ENCODE measurements around the gene LYRM4.

The LYRM4 gene

DNA sequence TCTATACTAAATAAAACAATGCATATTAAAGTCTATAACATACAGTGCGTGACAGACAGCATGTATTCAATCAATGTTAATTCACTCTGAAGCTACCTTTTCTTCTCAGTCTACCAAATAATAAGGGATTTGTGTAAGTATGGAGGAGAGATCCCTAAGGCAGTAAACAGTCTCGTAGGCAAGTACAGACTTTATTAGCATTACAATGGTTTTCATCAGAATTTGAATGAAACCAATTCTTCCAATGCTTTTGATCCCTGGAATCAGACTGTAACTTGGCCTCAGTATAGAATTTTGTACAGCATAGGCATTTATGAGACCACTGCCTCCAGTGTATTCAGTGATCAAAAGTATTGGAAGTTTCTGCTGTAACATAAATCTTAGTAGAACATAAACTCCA, 19.5 kb downstream of the LYRM4 start:
- no peak for DNase-seq

DNA sequence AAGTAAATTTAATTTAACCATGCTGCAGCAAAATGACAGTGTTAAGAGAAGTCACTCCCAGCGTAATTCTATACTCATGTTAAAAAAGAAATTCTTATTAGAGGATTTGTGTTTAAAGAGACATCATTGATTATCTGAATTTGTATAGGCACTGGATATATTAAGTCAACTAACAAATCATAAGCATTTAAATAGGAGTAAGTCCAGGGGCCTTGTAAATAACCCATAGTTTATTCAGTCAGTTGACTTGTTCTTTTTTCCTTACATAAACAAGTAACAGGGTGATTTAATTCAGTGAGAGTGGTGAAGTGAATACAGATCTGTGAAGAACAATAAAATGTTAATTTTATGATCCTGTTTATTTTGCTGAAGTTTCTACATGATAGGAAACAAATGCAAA, 22.4 kb downstream of the LYRM4 start:
- no peak for DNase-seq

- no peak for DNase-seq
These were observed 22.9 kb downstream of the LYRM4 start for GRCh38 chr6:5237805-5238204.

DNA sequence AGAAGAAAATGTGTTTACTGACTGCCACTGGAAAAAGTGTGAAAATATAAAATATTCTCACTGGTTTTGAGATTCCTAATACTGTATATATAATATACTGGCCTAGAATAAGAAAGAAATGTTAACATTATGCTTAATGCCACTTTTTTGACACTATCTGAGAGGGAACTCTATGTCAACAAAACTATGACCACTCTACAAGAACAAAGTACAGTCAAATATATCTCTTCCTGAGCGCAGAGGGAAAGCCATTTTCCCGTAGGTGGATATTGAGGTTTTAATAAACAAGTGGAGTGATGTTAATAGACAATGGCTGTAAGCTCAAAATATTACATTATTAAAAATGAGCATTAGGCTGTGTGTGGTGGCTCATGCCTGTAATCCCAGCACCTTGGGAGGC, 24.9 kb downstream of the LYRM4 start:
- DNase-seq, result no peak

DNA sequence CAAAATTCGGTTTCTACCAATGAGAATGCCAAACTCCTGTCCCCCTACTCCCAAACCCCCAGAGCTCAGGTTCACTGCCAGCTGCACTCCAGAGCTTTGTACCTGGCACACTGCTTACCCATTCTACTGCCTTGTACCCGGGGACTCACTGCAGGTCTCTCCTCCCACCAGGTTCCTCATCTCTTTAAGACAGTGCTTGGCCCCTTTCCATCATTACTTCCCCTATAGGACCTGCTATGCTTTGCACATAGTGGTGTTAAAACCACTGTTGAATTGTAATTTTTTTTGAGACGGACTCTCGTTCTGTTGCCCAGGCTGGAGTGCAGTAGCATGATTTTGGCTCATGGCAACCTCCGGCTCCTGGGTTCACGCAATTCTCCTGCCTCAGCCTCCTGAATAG, 25.9 kb downstream of the LYRM4 start:
- no peak for DNase-seq

GRCh38 chr6:5231289-5231688, 29.5 kb downstream of the LYRM4 start:
- no peak for DNase-seq

GRCh38 chr6:5230081-5230480, 30.7 kb downstream of the LYRM4 start:
- no peak for DNase-seq

DNA sequence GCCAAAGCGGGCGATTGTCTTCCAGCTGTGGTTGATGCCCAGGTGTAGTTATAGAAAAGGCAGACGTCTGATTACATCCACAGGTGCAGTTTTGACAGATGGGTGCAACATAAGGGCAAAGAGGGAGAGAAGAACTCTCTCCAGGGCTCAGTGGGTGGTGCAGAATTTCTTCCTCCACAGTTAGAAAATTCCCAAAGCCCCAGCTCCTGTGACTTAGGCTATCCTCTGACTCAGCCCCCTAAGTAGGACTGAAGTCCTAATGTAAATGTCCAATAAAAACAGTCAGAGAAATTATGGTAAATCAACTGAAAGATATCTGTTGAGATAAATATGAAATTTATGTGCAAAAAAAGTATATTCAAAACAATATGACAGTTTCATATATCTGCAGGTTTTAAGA, 31.4 kb downstream of the LYRM4 start:
- no peak for DNase-seq

- no peak for DNase-seq
These were observed 37.4 kb downstream of the LYRM4 start for GRCh38 chr6:5223309-5223708.

- DNase-seq, result no peak
These were observed 40.3 kb downstream of the LYRM4 start for GRCh38 chr6:5220443-5220842.

DNA sequence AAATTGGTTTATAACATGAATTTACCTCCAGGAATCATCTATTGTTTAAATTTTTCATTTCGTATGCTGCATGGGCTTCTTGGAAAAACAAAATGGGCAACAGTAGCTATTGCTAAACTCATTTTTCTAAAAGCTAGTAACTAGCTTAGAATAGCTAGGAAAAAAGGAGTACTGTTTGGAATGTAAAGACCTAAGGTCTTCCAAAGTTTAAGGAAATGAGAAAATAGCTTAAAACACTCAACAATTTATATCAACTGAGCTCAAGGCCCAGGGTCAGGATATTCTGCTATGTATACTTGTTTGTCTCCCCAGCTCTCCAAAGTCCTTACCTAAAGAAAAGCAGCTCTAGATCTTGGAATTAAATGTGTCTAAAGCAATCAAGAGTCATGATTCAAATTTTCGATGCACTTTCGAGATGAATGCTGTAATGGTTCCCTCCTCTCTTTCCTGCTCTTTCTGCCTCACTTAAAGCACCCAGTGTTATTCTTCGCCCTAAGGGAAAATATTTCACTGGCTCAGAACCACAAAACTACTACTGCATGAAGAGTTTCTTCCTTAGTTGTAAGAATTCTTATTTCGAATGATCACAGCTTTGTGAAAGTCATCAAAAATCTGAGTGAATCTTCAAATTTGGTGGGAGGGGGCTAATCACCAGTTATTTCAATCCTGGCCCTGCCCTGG, 41.6 kb downstream of the LYRM4 start:
- no peak for DNase-seq

- no peak for DNase-seq
These were observed 43.4 kb downstream of the LYRM4 start for GRCh38 chr6:5217356-5217755.

GRCh38 chr6:5215799-5216198, 45.0 kb downstream of the LYRM4 start:
- DNase-seq, result no peak

DNA sequence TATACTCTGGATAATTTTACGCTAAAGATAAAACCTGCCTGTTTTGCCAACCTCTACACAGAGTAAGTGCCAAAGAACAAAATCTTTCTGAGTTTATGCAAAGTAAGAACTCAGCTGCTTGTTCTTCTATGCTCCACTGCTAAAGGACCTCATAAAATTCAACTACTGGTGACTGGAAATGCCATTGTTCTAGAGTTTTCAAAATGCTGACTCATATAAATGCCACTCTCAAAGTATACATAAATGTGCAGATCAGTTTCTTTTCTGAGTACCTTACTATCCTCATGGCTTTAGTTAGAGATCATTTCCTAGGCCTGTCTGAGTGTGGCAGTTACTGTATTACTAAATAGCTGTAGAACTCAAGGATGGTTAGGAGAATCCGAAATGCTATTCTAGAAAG, 45.6 kb downstream of the LYRM4 start:
- no peak for DNase-seq

DNA sequence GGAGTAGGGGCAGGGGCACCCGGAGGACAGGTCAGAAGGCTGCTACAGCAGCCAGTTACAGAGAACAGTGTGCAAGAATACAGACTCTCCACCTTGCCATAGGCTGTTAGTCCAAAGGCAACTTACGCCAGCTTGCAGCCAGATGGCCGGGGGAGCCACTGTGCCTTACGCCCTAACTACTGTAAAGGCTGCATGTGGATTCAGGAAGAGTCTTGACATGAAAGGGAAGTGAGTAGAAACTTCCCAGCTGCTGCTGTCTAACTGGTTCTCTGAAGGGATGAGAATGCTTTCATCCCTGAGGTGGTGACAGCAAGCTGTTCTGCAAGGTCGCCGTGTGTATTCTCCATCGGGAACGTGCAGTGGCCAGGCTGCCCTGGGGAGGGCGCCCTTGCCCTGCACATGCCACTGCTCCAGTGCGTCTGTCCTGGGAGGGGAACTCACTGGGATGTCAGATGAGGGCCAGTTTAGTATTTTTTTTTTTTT, 46.1 kb downstream of the LYRM4 start:
- DNase-seq, result no peak

DNA sequence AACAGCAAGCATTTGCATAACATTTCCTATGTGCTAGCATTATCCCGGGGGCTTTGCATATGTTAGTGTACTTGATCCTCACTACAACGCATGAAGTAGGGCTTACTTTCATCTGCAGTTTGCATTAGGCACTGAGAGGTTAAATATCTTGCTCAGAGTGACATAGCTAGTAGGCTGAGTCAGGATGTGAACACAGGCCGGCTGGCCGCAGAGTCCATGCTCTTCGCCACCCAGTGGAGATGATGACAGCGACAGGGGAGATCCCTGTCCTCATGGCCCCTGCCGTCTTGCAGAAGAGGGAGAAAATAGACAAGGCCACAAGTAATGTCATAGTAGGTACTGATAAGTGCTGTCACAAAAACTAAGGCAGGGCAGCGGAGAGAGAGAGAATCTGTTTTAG, 46.9 kb downstream of the LYRM4 start:
- DNase-seq, result no peak

GRCh38 chr6:5211492-5211891, 49.3 kb downstream of the LYRM4 start:
- DNase-seq, result no peak

- DNase-seq, result no peak
These were observed 52.2 kb downstream of the LYRM4 start for GRCh38 chr6:5208471-5208971.

DNA sequence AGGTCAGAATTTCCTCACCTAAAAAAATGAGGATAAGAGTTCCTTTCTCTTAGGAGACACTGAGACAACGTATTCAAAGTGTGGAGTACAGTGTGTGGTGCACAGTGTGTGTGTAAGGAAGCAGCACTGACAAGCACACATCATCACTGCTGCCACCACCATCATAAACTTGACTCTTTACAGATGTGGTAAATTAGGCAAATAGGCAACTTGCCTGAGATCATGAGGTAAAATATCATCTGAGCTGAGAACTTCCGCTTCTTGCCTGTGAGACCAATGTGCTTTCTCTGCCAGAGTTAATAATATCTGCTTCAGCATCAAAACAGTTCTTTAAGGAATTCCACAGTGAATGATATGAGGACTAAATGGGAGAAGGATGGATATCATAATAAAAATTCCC, 52.7 kb downstream of the LYRM4 start:
- no peak for DNase-seq

- no peak for DNase-seq
These were observed 53.7 kb downstream of the LYRM4 start for GRCh38 chr6:5206920-5207561.

GRCh38 chr6:5205877-5206850, 54.6 kb downstream of the LYRM4 start:
- DNase-seq, result peak; percentile 59

DNA sequence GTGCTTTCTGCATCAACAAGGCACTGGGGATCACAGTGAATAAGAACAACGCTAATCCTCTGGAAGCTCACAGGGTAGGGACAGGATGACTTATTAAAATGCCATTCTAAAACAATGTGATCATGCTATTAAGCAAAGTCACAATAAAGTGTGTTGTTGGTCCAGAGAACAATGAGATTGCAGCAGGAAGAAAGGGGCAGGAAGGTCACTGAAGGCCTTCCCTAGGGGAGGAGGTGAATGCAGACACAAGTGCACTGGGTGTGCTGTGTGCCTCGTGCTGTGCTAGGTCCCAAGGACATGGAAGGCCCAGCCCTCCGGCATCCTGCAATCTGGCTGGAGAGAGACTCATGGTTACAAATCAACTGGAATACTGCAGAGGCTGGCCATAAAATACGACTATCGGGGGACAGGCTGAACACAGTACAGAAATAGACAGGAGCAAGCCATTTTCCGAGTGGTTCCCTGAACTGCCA, 55.7 kb downstream of the LYRM4 start:
- DNase-seq, result no peak

GRCh38 chr6:5204376-5204775, 56.4 kb downstream of the LYRM4 start:
- no peak for DNase-seq

All from SIG-M5 (cell line).